Neuronal stem cell (in vitro differentiated cells): ENCODE results near the gene HIC2.
A peak's percentile ranks its signal among the peaks of the same experiment; 100 is the strongest.
"Not testable (repeated sequence)": the region's sequence is repeated elsewhere in the genome, so short reads cannot be mapped to it uniquely, and the experiment has no call there.

ENCODE experiments used
- DNase-seq: peaks from one replicate; pipeline ENCODE4 v3.0.0-alpha.2; 2013; ENCODE audit warnings: low spot score
- H2AFZ ChIP-seq: one replicate; pipeline ENCODE4 v1.6.1; 2013; ENCODE audit warnings: mild to moderate bottlenecking, low read length, inconsistent platforms
- H2AK5ac ChIP-seq: 2 replicates; pipeline ENCODE4 v1.6.1; 2013; ENCODE audit warnings: low read depth, mild to moderate bottlenecking, inconsistent platforms, low read length, moderate library complexity, mixed read lengths
- H2BK120ac ChIP-seq: 2 replicates; pipeline ENCODE4 v1.6.1; 2013; ENCODE audit warnings: low read depth, mild to moderate bottlenecking, inconsistent platforms, low read length, moderate library complexity, mixed read lengths
- H2BK12ac ChIP-seq: one replicate; pipeline ENCODE4 v1.6.1; 2013; ENCODE audit warnings: low read length, inconsistent platforms
- H2BK15ac ChIP-seq: 2 replicates; pipeline ENCODE4 v1.6.1; 2013; ENCODE audit warnings: mild to moderate bottlenecking, low read length, inconsistent platforms, mixed read lengths
- H2BK5ac ChIP-seq: one replicate; pipeline ENCODE4 v1.6.1; 2013; ENCODE audit warnings: inconsistent platforms, mild to moderate bottlenecking, low read length, moderate library complexity
- H3K14ac ChIP-seq: one replicate; pipeline ENCODE4 v1.6.1; 2013; ENCODE audit warnings: low read length, inconsistent platforms
- H3K18ac ChIP-seq: 2 replicates; pipeline ENCODE4 v1.6.1; 2013; ENCODE audit warnings: low read length, inconsistent platforms
- H3K23ac ChIP-seq: 2 replicates; pipeline ENCODE4 v1.6.1; 2013; ENCODE audit warnings: low read depth, mild to moderate bottlenecking, mixed read lengths, low read length, inconsistent platforms; ENCODE audit not compliant: poor library complexity
- H3K27ac ChIP-seq: replicated peaks from 3 replicates; pipeline ENCODE4 v1.5.1; 2013; ENCODE audit warnings: low read length, inconsistent platforms
- H3K27me3 ChIP-seq, 3 experiments: 2 replicates each; pipeline ENCODE4 v1.6.1; 2013; ENCODE audit warnings: low read length in 3 of 3, mild to moderate bottlenecking in 2 of 3, inconsistent platforms in 1 of 3, low read depth in 1 of 3, mixed read lengths in 1 of 3, moderate library complexity in 1 of 3; ENCODE audit not compliant: control insufficient read depth in 3 of 3, insufficient read depth in 3 of 3
- H3K36me3 ChIP-seq, 2 donors: replicated peaks in 1 of 2; 2 replicates each; pipeline ENCODE4 v1.6.1; 2013; ENCODE audit warnings: low read length in 2 of 2; ENCODE audit not compliant: control insufficient read depth in 2 of 2, insufficient read depth in 2 of 2
- H3K4ac ChIP-seq: 2 replicates; pipeline ENCODE4 v1.6.1; 2013; ENCODE audit warnings: inconsistent platforms, mild to moderate bottlenecking, low read length, moderate library complexity
- H3K4me1 ChIP-seq, 2 donors: 1 replicate in 1 of 2; 2 replicates in 1 of 2; pipeline ENCODE4 v1.6.1; 2013; ENCODE audit warnings: low read length in 2 of 2, low read depth in 1 of 2; ENCODE audit not compliant: control insufficient read depth in 2 of 2, insufficient read depth in 1 of 2
- H3K4me2 ChIP-seq: one replicate; pipeline ENCODE4 v1.6.1; 2013; ENCODE audit warnings: mild to moderate bottlenecking, low read length, inconsistent platforms; ENCODE audit not compliant: insufficient read depth, poor library complexity, severe bottlenecking
- H3K4me3 ChIP-seq, 2 donors: 2 replicates each; pipeline ENCODE4 v1.5.1; 2013; ENCODE audit warnings: low read length in 2 of 2, mild to moderate bottlenecking in 2 of 2, inconsistent platforms in 1 of 2, moderate library complexity in 1 of 2
- H3K79me1 ChIP-seq: one replicate; pipeline ENCODE4 v1.6.1; 2013; ENCODE audit warnings: low read depth, mild to moderate bottlenecking, inconsistent platforms, low read length, moderate library complexity
- H3K9ac ChIP-seq: one replicate; pipeline ENCODE4 v1.6.1; 2013; ENCODE audit warnings: mild to moderate bottlenecking, low read depth, low read length, inconsistent platforms; ENCODE audit not compliant: poor library complexity
- H3K9me3 ChIP-seq, 2 donors: replicated peaks in 1 of 2; 2 replicates each; pipeline versions ENCODE3 to v1.6.1; 2013; ENCODE audit warnings: low read length in 2 of 2, mild to moderate bottlenecking in 2 of 2, inconsistent platforms in 1 of 2, low read depth in 1 of 2, mixed read lengths in 1 of 2, moderate library complexity in 1 of 2; ENCODE audit not compliant: control insufficient read depth in 2 of 2, insufficient read depth in 1 of 2
- H4K8ac ChIP-seq: one replicate; pipeline ENCODE4 v1.6.1; 2013; ENCODE audit warnings: low read depth, mild to moderate bottlenecking, inconsistent platforms, low read length, moderate library complexity
- H4K91ac ChIP-seq: one replicate; pipeline ENCODE4 v1.6.1; 2013; ENCODE audit warnings: low read length, low read depth, mild to moderate bottlenecking, inconsistent platforms; ENCODE audit not compliant: poor library complexity
- WGBS, 2 donors: extraction: QIAGEN DNeasy Blood & Tissue Kit; methylation state at CpG; one replicate each; pipeline ENCODE4 v1.1.7; 2013; ENCODE audit warnings: missing lambda C conversion rate in 2 of 2, mixed read lengths in 1 of 2; ENCODE audit not compliant: insufficient read length in 2 of 2, insufficient replicate concordance in 1 of 2; ENCODE audit errors: extremely low coverage in 2 of 2; 5-methylcytosine and 5-hydroxymethylcytosine counted together

Gene HIC2

DNA sequence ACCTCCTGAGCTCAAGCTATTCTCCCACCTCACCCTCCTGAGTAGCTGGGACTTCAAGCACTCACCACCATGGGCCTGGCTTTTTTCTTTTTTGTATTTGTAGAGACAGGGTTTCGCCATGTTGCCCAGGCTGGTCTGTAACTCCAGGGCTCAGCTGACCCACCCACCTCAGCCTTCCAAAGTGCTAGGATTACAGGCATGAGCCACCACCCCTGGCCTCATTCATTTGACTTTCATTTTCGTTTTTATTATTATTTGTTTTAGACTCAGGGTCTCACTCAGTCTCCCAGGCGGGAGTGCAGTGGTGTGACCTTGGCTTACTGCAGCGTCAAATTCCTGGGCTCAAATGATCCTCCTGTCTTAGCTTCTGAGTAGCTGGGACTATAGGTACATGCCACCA is 9.4 kb upstream of the HIC2 start:
- not testable (repeated sequence) for H2BK15ac ChIP-seq
- WGBS, 2 donors: no CpG with 5 or more reads among the region's 4 CpGs

DNA sequence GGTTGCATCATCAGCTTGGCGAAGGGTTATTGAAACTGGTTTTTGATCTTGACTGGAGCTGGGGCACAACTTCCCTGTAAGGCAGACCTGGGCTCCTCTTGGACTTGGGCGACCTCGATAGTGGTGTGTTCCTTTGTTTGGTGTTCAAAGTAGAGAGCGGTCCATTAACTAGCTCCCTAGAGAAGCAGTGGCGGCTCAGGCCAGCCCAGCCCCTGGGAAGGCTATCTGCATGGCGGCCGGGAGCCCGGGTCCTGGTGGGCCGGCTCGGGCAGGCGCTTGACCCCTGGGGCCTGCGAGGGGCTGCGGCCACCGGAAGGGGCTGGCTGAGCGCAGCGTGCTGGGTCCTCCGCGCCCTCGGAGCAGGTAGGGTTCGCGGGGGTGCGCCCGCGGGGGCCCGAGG is 796 bp upstream of the HIC2 start:
- not testable (repeated sequence) for H3K9me3 ChIP-seq, H2BK5ac ChIP-seq, H2AK5ac ChIP-seq, H3K4me1 ChIP-seq, H3K36me3 ChIP-seq, H3K4ac ChIP-seq, DNase-seq, H4K8ac ChIP-seq, H4K91ac ChIP-seq, H3K27ac ChIP-seq, H3K9ac ChIP-seq, H3K4me3 ChIP-seq, H2BK15ac ChIP-seq, H3K4me2 ChIP-seq, H2BK12ac ChIP-seq, H3K14ac ChIP-seq, H3K23ac ChIP-seq, H3K18ac ChIP-seq, H2BK120ac ChIP-seq, H3K79me1 ChIP-seq, H3K27me3 ChIP-seq
- peak overlapping the region; percentile 68 for H2AFZ ChIP-seq
- no CpG with 5 or more reads among the region's 25 CpGs for WGBS, 2 donors

More for the DNA sequence above, 9.4 kb upstream of the HIC2 start:
- not testable (repeated sequence) for H3K4me1 ChIP-seq, H3K27ac ChIP-seq, H3K14ac ChIP-seq, H2BK120ac ChIP-seq, H3K36me3 ChIP-seq, H3K4ac ChIP-seq, H3K9me3 ChIP-seq, H3K27me3 ChIP-seq, H3K23ac ChIP-seq, H2AFZ ChIP-seq, H3K4me2 ChIP-seq, H2AK5ac ChIP-seq, H2BK12ac ChIP-seq, H3K4me3 ChIP-seq, H3K79me1 ChIP-seq, H3K9ac ChIP-seq, H2BK5ac ChIP-seq, H4K8ac ChIP-seq, DNase-seq, H3K18ac ChIP-seq, H4K91ac ChIP-seq

DNA sequence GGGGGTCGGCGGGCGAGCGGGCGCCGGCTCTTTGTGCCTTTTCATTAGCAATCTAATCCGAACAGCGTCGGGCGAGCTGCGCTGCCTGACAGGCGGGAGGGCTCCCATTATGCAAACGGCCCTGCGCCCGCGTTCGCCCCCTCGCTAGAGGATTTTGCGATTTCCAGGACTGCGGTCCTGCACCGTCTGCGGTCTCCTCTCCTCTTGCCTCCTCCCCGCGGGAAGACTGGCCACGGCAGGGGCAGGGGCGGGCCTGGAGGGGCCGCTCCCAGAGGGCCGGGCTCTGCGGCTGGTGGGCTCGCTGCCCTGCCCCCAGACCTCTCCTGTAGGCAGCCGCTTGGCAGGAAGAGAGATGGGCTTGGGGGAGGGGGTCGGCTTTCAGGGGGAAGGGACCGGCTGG is 682 bp downstream of the HIC2 start:
- not testable (repeated sequence) for H2BK12ac ChIP-seq, H3K79me1 ChIP-seq, H2AFZ ChIP-seq, H3K4me2 ChIP-seq, H2BK120ac ChIP-seq, DNase-seq, H2BK15ac ChIP-seq, H3K36me3 ChIP-seq, H3K27ac ChIP-seq, H3K23ac ChIP-seq, H3K4ac ChIP-seq, H4K91ac ChIP-seq, H3K14ac ChIP-seq, H4K8ac ChIP-seq, H3K4me1 ChIP-seq, H2AK5ac ChIP-seq, H3K9me3 ChIP-seq, H3K27me3 ChIP-seq, H2BK5ac ChIP-seq, H3K18ac ChIP-seq
- peak overlapping the region; percentile 44 for H3K9ac ChIP-seq
- peak overlapping the region; percentile 51 to 77 for H3K4me3 ChIP-seq
- no CpG with 5 or more reads among the region's 33 CpGs for WGBS, 2 donors

DNA sequence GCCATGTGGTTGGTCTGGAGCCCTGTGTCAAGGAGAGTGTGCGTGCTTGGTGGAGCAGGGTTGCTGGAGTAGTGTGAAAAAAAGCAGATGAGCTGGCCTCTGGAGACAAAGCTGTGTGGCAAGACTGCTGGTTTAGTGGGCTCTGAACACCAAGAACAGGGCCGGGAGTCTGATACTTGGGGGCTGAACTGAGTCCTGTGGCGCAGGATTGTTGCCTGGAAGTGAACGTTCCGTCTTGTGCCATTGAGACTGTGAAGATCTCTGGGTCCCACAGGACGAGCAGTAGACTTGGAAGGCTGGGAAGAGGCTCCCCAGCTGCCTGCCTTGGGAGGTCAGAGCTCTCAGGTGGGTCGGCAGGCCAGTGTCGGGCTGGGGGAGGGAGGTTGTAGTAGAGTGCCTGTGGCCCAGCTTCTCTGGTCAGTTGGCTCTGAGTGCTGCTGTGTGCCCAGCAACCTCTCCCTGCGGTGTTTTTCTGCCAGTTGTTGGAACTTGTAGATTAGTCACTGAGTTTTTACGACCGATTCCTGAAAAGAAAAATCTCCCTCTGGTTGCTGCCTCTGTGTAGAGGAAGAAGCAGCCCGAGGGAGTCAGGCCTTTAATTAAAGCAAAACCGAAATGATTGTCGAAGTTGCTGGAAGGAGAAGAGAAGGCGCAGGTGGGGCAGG is 1.9 kb downstream of the HIC2 start:
- H2BK15ac ChIP-seq, H3K27me3 ChIP-seq, H3K79me1 ChIP-seq, H3K4me1 ChIP-seq, DNase-seq, H3K9ac ChIP-seq, H2AK5ac ChIP-seq, H2AFZ ChIP-seq, H4K8ac ChIP-seq, H2BK120ac ChIP-seq, H3K23ac ChIP-seq, H3K36me3 ChIP-seq, H3K14ac ChIP-seq, H4K91ac ChIP-seq, H3K9me3 ChIP-seq, H3K4ac ChIP-seq, H3K27ac ChIP-seq, H3K4me2 ChIP-seq, H2BK12ac ChIP-seq, H2BK5ac ChIP-seq, H3K18ac ChIP-seq, H3K4me3 ChIP-seq: not testable (repeated sequence)
- no CpG with 5 or more reads among the region's 15 CpGs for WGBS, 2 donors
